HFF-Myc (cell line): ENCODE results near the gene MSANTD7.

ENCODE experiments used
- DNase-seq: peaks from one replicate; pipeline ENCODE4 v3.0.0-alpha.2; 2011; ENCODE audit warnings: low read depth; ENCODE audit errors: extremely low read depth
- H3K4me3 ChIP-seq: replicated peaks from 2 replicates; pipeline ENCODE4 v1.5.1; 2011; ENCODE audit warnings: low read depth, mild to moderate bottlenecking, control low read depth, low read length
- TF ChIP-seq, protein P1 (sequence below): IDR thresholded peaks from 2 replicates; pipeline ENCODE4 v1.5.1; 2012; ENCODE audit warnings: mild to moderate bottlenecking, low read depth, low read length, control low read depth; ENCODE audit errors: missing control alignments

Gene MSANTD7, protein sequence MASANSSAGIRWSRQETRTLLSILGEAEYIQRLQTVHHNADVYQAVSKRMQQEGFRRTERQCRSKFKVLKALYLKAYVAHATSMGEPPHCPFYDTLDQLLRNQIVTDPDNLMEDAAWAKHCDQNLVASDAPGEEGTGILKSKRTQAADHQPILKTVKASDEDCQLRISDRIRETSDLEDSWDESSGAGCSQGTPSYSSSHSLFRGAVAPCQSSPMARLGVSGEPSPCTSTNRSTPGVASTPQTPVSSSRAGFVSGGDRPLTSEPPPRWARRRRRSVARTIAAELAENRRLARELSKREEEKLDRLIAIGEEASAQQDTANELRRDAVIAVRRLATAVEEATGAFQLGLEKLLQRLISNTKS

DNA sequence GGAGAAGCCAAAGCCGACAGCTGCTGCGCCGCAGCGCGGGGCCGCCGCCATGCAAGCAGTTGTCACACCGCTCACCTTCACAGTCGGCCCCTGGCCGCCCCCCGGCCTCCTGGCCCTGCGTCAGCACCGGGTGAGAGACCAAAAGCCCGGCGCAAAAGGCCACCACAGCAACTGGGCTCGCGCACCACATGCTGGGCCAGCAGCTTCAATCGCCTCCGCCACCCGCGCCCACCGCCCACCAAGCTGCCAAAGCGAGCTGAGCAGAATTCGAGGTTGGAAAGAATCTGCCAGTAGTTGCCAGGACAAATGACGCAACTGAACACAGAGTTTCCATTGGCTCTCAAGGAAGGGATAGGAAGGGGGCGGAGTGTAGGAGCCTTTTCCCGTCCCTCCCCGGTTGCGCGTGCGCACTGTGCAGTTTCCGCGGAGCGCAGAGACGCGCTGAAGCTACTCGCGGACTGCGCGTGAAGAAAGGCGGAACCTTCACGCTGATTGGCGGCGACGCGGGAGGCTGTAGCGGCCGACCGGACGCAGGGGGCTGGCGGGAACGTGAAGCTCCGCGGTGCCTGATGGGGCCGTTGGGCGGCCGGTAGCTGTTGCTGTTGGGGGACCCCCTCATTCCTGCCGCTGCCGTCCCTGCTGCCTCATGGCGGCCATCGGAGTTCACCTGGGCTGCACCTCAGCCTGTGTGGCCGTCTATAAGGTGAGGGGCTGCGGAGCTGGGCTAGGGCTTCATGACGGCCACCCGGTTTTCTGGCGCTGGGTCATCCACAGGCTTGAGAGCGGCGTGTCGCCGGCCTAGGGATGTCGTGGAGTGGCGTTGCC is at the start of gene MSANTD7, which contains the start of the genes CDNF and HSPA14:
MSANTD7 (plus strand) TSS at position 550 of the 825 bp plus-strand sequence. CDS start 3,979 bp downstream, outside the sequence.
CDNF (minus strand) TSS at position 281 of the 825 bp plus-strand sequence; CDS start at position 190, 91 bp downstream.
HSPA14 (plus strand) TSS at position 550 of the 825 bp plus-strand sequence; CDS start at position 647, 97 bp downstream.
- H3K4me3 ChIP-seq: peak within 1 kb of the TSS; percentile 94
- peak; percentile 99 for DNase-seq
- TF ChIP-seq, protein P1, sequence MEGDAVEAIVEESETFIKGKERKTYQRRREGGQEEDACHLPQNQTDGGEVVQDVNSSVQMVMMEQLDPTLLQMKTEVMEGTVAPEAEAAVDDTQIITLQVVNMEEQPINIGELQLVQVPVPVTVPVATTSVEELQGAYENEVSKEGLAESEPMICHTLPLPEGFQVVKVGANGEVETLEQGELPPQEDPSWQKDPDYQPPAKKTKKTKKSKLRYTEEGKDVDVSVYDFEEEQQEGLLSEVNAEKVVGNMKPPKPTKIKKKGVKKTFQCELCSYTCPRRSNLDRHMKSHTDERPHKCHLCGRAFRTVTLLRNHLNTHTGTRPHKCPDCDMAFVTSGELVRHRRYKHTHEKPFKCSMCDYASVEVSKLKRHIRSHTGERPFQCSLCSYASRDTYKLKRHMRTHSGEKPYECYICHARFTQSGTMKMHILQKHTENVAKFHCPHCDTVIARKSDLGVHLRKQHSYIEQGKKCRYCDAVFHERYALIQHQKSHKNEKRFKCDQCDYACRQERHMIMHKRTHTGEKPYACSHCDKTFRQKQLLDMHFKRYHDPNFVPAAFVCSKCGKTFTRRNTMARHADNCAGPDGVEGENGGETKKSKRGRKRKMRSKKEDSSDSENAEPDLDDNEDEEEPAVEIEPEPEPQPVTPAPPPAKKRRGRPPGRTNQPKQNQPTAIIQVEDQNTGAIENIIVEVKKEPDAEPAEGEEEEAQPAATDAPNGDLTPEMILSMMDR: no peak

DNA sequence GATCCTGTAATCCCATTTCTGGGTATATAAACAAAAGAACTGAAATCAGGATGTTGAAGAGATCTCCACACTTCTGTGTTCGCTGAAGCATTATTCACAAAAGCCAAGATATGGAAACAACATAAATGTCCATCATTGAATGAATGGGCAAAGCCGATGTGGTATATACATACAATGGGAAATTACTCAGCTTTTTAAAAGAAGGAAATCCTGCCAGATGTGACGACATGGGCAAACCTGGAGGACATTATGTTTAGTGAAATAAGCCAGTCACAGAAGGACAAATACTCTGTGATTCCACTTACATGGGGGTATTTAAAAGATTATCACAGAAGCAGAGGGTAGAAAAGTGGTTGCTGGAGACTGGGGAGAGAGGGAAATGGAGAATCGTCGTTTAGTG is 39.5 kb upstream of the MSANTD7 start:
- TF ChIP-seq, protein P1: no peak
- DNase-seq: no peak
- H3K4me3 ChIP-seq: no peak overlapping the region

DNA sequence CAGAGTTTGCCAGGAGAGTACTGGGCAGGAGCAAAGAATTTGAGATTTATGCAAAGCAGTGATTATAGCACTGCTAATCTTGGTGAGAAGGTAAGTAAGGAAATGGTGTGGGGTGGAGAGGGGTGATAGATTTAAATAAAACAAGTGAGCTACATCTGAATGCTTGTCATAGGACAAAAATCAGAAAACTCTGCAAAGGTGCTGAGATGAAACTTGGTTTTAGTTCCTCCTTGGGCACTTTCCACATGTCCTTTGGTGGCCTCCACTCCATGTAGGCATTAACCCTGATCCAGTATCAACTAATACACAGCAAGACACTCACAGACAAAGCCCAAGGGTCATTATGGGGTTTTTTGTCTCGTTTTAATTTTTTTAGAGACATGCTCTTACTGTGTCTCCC is 37.7 kb upstream of the MSANTD7 start:
- DNase-seq: no peak
- TF ChIP-seq, protein P1: no peak
- no peak overlapping the region for H3K4me3 ChIP-seq

DNA sequence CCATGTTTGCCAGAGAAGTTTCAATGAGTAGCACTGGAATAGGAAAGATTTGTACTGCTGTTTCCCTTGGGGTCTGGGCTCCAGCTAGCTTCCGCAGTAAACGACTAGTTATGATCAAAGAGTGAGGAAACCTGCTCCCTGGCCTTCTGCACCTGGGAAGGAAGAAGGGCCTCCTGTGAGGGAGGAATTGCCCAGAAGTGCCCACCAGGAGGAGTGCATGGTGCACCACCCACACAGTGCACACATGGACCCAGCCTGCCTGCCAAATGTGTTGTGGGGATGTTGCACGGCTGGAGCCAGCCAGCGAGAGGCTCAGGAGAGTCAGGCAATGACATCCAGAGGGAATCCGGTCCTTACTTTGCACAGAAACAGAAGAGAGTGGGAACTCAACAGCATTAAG is 36.4 kb upstream of the MSANTD7 start:
- DNase-seq: no peak
- no peak overlapping the region for H3K4me3 ChIP-seq
- TF ChIP-seq, protein P1: peak; percentile 25

DNA sequence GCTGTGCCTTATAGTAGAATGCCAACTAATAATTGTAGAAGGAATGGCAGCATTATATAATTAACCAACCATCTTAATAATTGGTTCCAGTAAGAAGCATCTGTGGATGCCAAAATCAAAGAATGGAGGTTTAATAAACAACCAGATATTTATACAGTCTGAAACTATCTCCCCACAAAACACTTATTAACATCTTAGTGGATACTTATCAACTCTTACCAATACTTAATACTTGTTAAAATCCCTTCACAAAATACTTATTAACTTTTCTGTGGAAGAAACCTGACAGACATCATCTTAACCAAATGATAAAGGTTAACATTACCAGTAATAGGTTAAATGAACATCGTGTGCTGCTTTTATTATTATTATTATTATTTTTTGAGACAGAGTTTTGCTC is 34.3 kb upstream of the MSANTD7 start:
- no peak for DNase-seq
- H3K4me3 ChIP-seq: no peak overlapping the region
- TF ChIP-seq, protein P1: no peak

DNA sequence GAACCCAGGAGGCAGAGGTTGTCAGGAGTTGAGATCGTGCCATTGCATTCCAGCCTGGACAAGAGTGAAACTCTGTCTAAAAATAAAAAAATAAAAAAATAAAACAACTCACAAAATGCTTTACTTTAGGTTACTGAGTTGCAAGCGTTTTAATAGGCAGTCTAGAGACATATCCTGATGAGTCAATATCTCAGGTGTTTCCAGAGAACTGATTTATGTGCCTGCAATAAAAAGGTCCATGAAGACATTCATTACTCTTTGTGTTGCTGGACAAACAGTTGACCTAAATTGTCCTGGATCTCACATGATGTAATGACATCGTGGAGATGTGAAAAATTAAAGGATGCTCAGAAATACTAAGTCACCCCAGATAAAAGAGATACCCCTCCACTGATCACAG is 31.8 kb upstream of the MSANTD7 start:
- H3K4me3 ChIP-seq: no peak overlapping the region
- no peak for DNase-seq
- TF ChIP-seq, protein P1: no peak
